ENCODE results near the gene HDGF.

- no peak for TF ChIP-seq CTCF (IDR thresholded peaks at IDR 0.05)
- TF ChIP-seq POLR2AphosphoS5 (IDR thresholded peaks at IDR 0.05; ENCODE audit: low read depth, low read length), result no peak
- TF ChIP-seq TCF7L2 (IDR thresholded peaks at IDR 0.05; ENCODE audit: low read depth, low read length), result no peak
Measured at GRCh38 chr1:156745881-156746280, 5.6 kb downstream of the HDGF start.
